GM20000 (cell line): ENCODE data around the gene PAPLN.

ENCODE experiments used
- DNase-seq: peaks from one replicate; pipeline ENCODE4 v3.0.0; 2012; ENCODE audit warnings: low spot score
- TF ChIP-seq, protein P1 (sequence below): IDR thresholded peaks from 2 replicates; pipeline ENCODE4 v1.5.1; 2012; ENCODE audit warnings: mild to moderate bottlenecking, control low read depth; ENCODE audit errors: extremely low read depth, missing control alignments

Gene PAPLN

GRCh38 chr14:73262427-73263183 is 25.3 kb downstream of the PAPLN start:
- TF ChIP-seq, protein P1, sequence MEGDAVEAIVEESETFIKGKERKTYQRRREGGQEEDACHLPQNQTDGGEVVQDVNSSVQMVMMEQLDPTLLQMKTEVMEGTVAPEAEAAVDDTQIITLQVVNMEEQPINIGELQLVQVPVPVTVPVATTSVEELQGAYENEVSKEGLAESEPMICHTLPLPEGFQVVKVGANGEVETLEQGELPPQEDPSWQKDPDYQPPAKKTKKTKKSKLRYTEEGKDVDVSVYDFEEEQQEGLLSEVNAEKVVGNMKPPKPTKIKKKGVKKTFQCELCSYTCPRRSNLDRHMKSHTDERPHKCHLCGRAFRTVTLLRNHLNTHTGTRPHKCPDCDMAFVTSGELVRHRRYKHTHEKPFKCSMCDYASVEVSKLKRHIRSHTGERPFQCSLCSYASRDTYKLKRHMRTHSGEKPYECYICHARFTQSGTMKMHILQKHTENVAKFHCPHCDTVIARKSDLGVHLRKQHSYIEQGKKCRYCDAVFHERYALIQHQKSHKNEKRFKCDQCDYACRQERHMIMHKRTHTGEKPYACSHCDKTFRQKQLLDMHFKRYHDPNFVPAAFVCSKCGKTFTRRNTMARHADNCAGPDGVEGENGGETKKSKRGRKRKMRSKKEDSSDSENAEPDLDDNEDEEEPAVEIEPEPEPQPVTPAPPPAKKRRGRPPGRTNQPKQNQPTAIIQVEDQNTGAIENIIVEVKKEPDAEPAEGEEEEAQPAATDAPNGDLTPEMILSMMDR = no peak
- no peak for DNase-seq

DNA sequence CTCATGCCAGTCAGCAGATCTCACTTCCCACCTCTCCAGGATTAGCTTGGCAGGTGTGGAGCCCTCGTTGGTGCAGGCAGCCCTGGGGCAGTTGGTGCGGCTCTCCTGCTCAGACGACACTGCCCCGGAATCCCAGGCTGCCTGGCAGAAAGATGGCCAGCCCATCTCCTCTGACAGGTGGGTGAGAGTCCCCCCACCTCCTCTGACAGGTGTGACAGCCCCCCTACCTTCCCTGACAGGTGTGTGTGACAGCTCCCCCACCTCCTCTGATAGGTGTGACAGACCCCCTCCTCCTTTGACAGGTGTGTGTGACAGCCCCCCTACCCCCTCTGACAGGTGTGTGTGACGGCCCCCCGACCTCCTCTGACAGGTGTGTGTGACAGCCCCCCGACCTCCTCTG is 26.3 kb downstream of the PAPLN start:
- TF ChIP-seq, protein P1 = no peak

GRCh38 chr14:73264080-73264884 is 27.0 kb downstream of the PAPLN start:
- TF ChIP-seq, protein P1 = no peak
- no peak for DNase-seq

More for the DNA sequence above, 26.3 kb downstream of the PAPLN start:
- DNase-seq = no peak

DNA sequence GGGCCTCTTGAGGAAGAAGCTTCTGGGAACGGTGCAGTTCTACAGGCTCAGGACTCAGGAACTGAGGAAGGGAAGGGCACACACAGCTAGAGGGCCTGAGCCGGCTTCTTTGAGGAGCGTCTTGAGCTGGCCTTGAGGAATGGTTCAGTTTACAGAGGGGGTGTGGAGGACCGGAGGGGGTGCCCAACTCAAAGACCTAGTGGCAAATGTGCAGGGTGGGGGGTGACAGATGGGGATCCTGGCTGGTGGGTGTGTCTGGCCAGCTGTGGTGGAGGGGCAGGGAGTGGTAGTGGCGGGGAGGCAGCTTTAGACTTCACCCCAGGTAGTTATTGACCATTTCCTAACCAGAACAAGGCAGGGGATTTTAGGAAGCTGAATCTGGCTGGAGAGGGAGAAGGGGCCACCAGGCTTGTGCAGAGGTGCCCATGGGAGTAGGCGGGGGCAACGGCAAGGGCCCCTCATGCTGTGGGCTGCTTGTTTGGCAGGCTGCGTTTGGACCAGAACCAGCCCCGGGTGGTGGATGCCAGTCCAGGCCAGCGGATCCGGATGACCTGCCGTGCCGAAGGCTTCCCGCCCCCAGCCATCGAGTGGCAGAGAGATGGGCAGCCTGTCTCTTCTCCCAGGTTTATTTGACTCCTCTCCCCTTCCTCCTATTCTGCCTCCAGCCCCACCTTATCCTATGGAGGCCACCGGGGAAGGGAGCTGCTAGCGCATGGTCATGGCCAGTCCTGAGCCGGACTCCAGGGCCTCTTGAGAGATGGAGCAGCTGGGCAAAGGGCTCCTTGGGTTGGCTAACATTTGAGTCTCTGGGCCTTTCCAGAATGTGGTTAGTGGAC is 27.8 kb downstream of the PAPLN start:
- DNase-seq = no peak
- TF ChIP-seq, protein P1 = no peak

DNA sequence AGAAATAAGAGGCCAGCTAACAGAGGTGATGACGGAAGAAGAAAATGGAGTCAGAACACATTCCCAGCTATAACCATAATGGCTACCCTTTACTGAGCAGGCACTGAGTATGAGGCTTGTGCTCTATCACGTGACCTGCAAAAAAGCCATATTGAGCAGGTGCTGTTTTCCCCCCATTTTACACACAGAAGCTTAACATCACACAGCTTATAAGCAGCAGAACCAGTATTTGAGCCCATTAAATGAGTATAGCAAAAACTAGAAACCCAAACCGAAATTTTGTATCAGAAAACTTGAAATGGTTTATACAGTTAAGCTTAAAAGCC is 28.4 kb downstream of the PAPLN start:
- TF ChIP-seq, protein P1 = no peak
- DNase-seq = no peak

- no peak for DNase-seq
Observed at GRCh38 chr14:73266317-73266716, 29.0 kb downstream of the PAPLN start.

More at GRCh38 chr14:73266317-73266716, 29.0 kb downstream of the PAPLN start:
- TF ChIP-seq, protein P1 = no peak
